H1 (cell line): ENCODE measurements around the gene NUTM2A.
"Not testable (repeated sequence)": the region's sequence is repeated elsewhere in the genome, so short reads cannot be mapped to it uniquely, and the experiment has no call there.

ENCODE experiments used
- CHD1 ChIP-seq: IDR thresholded peaks from 2 replicates; pipeline ENCODE4 v1.6.1; 2012; ENCODE audit warnings: low read depth, low read length, improper control_type of control experiment
- CREB1 ChIP-seq: IDR thresholded peaks from 2 replicates; pipeline ENCODE4 v1.6.1; 2012; ENCODE audit warnings: inconsistent platforms

- not testable (repeated sequence) for TF ChIP-seq CHD1, CREB1
Observed at GRCh38 chr10:87229211-87229610, 4.0 kb downstream of the NUTM2A start.
